Loucy (cell line): ENCODE results near the gene KBTBD12.

ENCODE experiments used
- H2AFZ ChIP-seq: fragments of 200-600 bp; sonication (generic); 2 replicates; pipeline ENCODE4 v1.6.0; 2016; ENCODE audit warnings: antibody characterized with exemption, mild to moderate bottlenecking, low read length, moderate library complexity
- H3F3A ChIP-seq: fragments of 200-600 bp; 2 replicates; pipeline ENCODE4 v1.6.0; 2016; ENCODE audit warnings: antibody characterized with exemption, low read depth, mild to moderate bottlenecking
- H3K27me3 ChIP-seq: fragments of 200-600 bp; sonication (generic); 2 replicates; pipeline ENCODE4 v1.6.1; 2014; ENCODE audit warnings: low read length, mild to moderate bottlenecking; ENCODE audit not compliant: insufficient read depth, poor library complexity, severe bottlenecking
- H3K36me3 ChIP-seq: fragments of 200-600 bp; sonication (generic); 2 replicates; pipeline ENCODE4 v1.6.1; 2016; ENCODE audit warnings: low read length; ENCODE audit not compliant: insufficient read depth
- H3K4me1 ChIP-seq: fragments of 200-600 bp; sonication (generic); 2 replicates; pipeline ENCODE4 v1.5.1; 2014; ENCODE audit warnings: low read length, mild to moderate bottlenecking; ENCODE audit not compliant: insufficient read depth, poor library complexity, severe bottlenecking
- H3K4me2 ChIP-seq: fragments of 200-600 bp; sonication (generic); 2 replicates; pipeline ENCODE4 v1.6.0; 2014; ENCODE audit warnings: antibody characterized with exemption, low read length, low read depth, mild to moderate bottlenecking; ENCODE audit not compliant: poor library complexity, severe bottlenecking
- H3K4me3 ChIP-seq: fragments of 200-600 bp; sonication (generic); 2 replicates; pipeline ENCODE4 v1.5.1; 2014; ENCODE audit warnings: low read length, mild to moderate bottlenecking, mixed read lengths; ENCODE audit not compliant: poor library complexity, severe bottlenecking
- H3K79me2 ChIP-seq: fragments of 200-600 bp; sonication (generic); 2 replicates; pipeline ENCODE4 v1.6.1; 2014; ENCODE audit warnings: low read length; ENCODE audit not compliant: insufficient read depth
- H3K9ac ChIP-seq: fragments of 200-600 bp; sonication (generic); 2 replicates; pipeline ENCODE4 v1.6.0; 2014; ENCODE audit warnings: mild to moderate bottlenecking, low read depth, low read length, moderate library complexity; ENCODE audit not compliant: poor library complexity, severe bottlenecking
- H3K9me2 ChIP-seq: fragments of 200-600 bp; sonication (generic); replicated peaks from 2 replicates; pipeline ENCODE4 v1.6.1; 2016; ENCODE audit warnings: low read depth, low read length, mixed read lengths
- H3K9me3 ChIP-seq: fragments of 200-600 bp; sonication (generic); 2 replicates; pipeline ENCODE4 v1.6.1; 2014; ENCODE audit warnings: mild to moderate bottlenecking, antibody characterized with exemption, low read length, low read depth; ENCODE audit not compliant: insufficient read depth
- H4K20me1 ChIP-seq: fragments of 200-600 bp; sonication (generic); 2 replicates; pipeline ENCODE4 v1.6.0; 2014; ENCODE audit warnings: antibody characterized with exemption, low read length, mild to moderate bottlenecking; ENCODE audit not compliant: insufficient read depth, poor library complexity, severe bottlenecking
- EZH2phosphoT487 ChIP-seq: fragments of 200-600 bp; IDR thresholded peaks from 2 replicates; pipeline ENCODE4 v1.6.1; 2018; ENCODE audit warnings: antibody characterized with exemption, mild to moderate bottlenecking, moderate library complexity, borderline replicate concordance
- TF ChIP-seq, protein P1 (sequence below): fragments of 200-600 bp; sonication (generic); conservative IDR thresholded peaks from 2 replicates; pipeline ENCODE4 v1.5.1; 2014; ENCODE audit warnings: mild to moderate bottlenecking, antibody characterized with exemption, low read length

KBTBD12 gene

DNA sequence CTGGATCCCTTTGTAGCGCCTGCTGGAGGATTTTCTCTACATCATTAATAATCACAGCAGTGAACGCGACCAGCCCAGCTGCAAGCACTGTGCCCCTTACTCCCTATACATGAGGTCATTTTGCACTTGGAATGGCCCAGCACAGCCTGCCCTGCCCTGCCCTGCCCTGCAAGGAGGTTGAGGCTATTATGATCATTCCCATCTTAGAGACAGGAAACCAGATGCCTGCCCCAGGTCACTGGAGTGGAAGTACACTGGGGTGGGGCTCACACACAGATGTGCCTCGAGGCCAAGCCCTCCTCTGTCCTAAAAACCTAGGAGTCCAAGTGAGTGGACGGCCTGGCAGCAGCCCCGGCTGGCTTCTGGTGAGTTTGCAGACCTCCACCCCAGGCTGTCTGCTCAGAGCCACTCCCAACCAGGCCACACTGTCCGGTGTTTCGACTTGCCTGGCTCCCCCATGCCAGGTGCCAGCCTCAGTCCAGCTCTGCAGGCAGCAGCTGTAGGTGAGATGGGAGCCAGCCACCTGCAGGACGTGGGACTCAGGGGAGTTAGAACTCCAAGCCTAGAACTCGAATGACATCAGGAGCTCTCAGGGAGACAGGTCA is 106.8 kb downstream of the KBTBD12 start:
- TF ChIP-seq, protein P1, sequence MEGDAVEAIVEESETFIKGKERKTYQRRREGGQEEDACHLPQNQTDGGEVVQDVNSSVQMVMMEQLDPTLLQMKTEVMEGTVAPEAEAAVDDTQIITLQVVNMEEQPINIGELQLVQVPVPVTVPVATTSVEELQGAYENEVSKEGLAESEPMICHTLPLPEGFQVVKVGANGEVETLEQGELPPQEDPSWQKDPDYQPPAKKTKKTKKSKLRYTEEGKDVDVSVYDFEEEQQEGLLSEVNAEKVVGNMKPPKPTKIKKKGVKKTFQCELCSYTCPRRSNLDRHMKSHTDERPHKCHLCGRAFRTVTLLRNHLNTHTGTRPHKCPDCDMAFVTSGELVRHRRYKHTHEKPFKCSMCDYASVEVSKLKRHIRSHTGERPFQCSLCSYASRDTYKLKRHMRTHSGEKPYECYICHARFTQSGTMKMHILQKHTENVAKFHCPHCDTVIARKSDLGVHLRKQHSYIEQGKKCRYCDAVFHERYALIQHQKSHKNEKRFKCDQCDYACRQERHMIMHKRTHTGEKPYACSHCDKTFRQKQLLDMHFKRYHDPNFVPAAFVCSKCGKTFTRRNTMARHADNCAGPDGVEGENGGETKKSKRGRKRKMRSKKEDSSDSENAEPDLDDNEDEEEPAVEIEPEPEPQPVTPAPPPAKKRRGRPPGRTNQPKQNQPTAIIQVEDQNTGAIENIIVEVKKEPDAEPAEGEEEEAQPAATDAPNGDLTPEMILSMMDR = no peak
- no peak for TF ChIP-seq EZH2phosphoT487
- Histone ChIP-seq H3K9me2 (no peaks in the 10 kb centered on the region), H2AFZ (no peak overlapping the region), H3F3A (no peaks in the 10 kb centered on the region), H3K4me2 (no peak overlapping the region), H3K27me3 (no peaks in the 10 kb centered on the region), H3K36me3 (no peaks in the 10 kb centered on the region), H3K4me3 (no peak overlapping the region), H3K9ac (no peak overlapping the region), H3K79me2 (no peaks in the 10 kb centered on the region), H4K20me1 (no peaks in the 10 kb centered on the region), H3K4me1 (no peaks in the 10 kb centered on the region), H3K9me3 (no peaks in the 10 kb centered on the region)

DNA sequence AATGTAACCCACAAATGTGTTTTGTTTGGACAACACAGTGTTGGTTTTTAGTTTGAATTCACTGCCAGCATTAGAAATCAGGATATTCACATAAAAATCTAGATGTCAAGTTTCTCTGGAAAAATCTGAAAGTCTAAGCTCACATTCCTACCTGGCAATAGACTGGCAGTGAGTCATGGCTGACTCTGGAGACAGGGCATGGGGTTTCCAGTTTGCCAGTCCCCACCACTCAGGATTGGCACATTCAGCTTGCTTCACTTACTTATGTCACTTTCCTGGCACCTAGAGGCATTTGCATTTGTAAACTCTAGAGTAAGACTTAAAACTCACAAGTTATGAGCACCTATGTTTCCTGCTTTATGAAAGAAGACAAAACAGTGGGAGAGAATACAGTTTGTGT is 118.1 kb downstream of the KBTBD12 start:
- H2AFZ ChIP-seq = no peak overlapping the region
- no peaks in the 10 kb centered on the region for H4K20me1 ChIP-seq
- no peak overlapping the region for H3K9ac ChIP-seq
- no peaks in the 10 kb centered on the region for H3K27me3 ChIP-seq
- no peaks in the 10 kb centered on the region for H3K9me3 ChIP-seq
- no peaks in the 10 kb centered on the region for H3K9me2 ChIP-seq
- H3F3A ChIP-seq = no peaks in the 10 kb centered on the region
- H3K4me3 ChIP-seq = no peak overlapping the region
- H3K4me1 ChIP-seq = peaks cover 32% of the 10 kb centered on the region
- H3K79me2 ChIP-seq = no peaks in the 10 kb centered on the region
- no peaks in the 10 kb centered on the region for H3K36me3 ChIP-seq
- no peak for TF ChIP-seq EZH2phosphoT487
- TF ChIP-seq, protein P1 = no peak
- H3K4me2 ChIP-seq = no peak overlapping the region

GRCh38 chr3:128036119-128036518 is 121.1 kb downstream of the KBTBD12 start:
- H3F3A ChIP-seq = no peaks in the 10 kb centered on the region
- no peak overlapping the region for H3K9ac ChIP-seq
- H2AFZ ChIP-seq = peak overlapping the region; percentile 58; the same call in 1 of the 2 replicates
- peaks cover 32% of the 10 kb centered on the region for H3K4me1 ChIP-seq
- H4K20me1 ChIP-seq = no peaks in the 10 kb centered on the region
- H3K4me2 ChIP-seq = no peak overlapping the region
- no peaks in the 10 kb centered on the region for H3K27me3 ChIP-seq
- H3K36me3 ChIP-seq = no peaks in the 10 kb centered on the region
- no peak overlapping the region for H3K4me3 ChIP-seq
- H3K79me2 ChIP-seq = no peaks in the 10 kb centered on the region
- no peaks in the 10 kb centered on the region for H3K9me3 ChIP-seq
- TF ChIP-seq EZH2phosphoT487 = no peak
- TF ChIP-seq, protein P1 = no peak
- no peaks in the 10 kb centered on the region for H3K9me2 ChIP-seq
